HEK293T (cell line): ENCODE measurements around the gene ARHGAP8.

Source experiments
- ARNT ChIP-seq: fragments of 450-650 bp; IDR thresholded peaks from 2 replicates; pipeline ENCODE4 v1.6.1; 2017; ENCODE audit warnings: mild to moderate bottlenecking
- BHLHE40 ChIP-seq: fragments of 450-650 bp; IDR thresholded peaks from 2 replicates; pipeline ENCODE4 v1.6.1; 2016; ENCODE audit warnings: mild to moderate bottlenecking, moderate library complexity, borderline replicate concordance
- FOXA1 ChIP-seq: fragments of 450-650 bp; IDR thresholded peaks from 2 replicates; pipeline ENCODE4 v1.6.1; 2016; ENCODE audit warnings: mild to moderate bottlenecking
- FOXK2 ChIP-seq: fragments of 450-650 bp; IDR thresholded peaks from 2 replicates; pipeline ENCODE4 v1.6.1; 2016; ENCODE audit warnings: mild to moderate bottlenecking
- HDGF ChIP-seq: fragments of 450-650 bp; IDR thresholded peaks from 2 replicates; pipeline ENCODE4 v1.6.1; 2017; ENCODE audit warnings: antibody characterized with exemption, borderline replicate concordance
- LEF1 ChIP-seq: fragments of 450-650 bp; IDR thresholded peaks from 2 replicates; pipeline ENCODE4 v1.6.1; 2017; ENCODE audit warnings: mild to moderate bottlenecking, borderline replicate concordance
- NFRKB ChIP-seq: fragments of 450-650 bp; IDR thresholded peaks from 2 replicates; pipeline ENCODE4 v1.6.1; 2016; ENCODE audit warnings: mild to moderate bottlenecking, moderate library complexity
- SP1 ChIP-seq: fragments of 450-650 bp; IDR thresholded peaks from 2 replicates; pipeline ENCODE4 v1.6.1; 2017
- SUZ12 ChIP-seq: fragments of 450-650 bp; IDR thresholded peaks from 2 replicates; pipeline ENCODE4 v1.6.1; 2016; ENCODE audit warnings: mild to moderate bottlenecking
- TARDBP ChIP-seq: fragments of 450-650 bp; IDR thresholded peaks from 2 replicates; pipeline ENCODE4 v1.6.1; 2016

- TF ChIP-seq SP1 (no peak), FOXA1 (no peak), TARDBP (no peak), SUZ12 (no peak), LEF1 (no peak), BHLHE40 (no peak), NFRKB (no peak), HDGF (no peak), FOXK2 (no peak), ARNT (no peak)
These were observed 71.4 kb downstream of the ARHGAP8 start for GRCh38 chr22:44823806-44824205.
